Fibroblast of skin of left quadriceps (primary cell): ENCODE data around the gene MMP14.

Experiments
- DNase-seq, 2 experiments: peaks; one replicate each; pipeline ENCODE4 v3.0.0-alpha.2; 2013; ENCODE audit warnings: low read depth in 2 of 2

MMP14 gene

GRCh38 chr14:22884076-22884737, 47.8 kb downstream of the MMP14 start:
- no peak for DNase-seq

- DNase-seq, result no peak
Measured at GRCh38 chr14:22884738-22885523, 48.5 kb downstream of the MMP14 start.

- DNase-seq, result no peak
Measured at GRCh38 chr14:22885975-22886374, 49.6 kb downstream of the MMP14 start.

GRCh38 chr14:22886500-22887259, 50.3 kb downstream of the MMP14 start:
- no peak for DNase-seq

- DNase-seq, result peak in 1 of 2 experiments; percentile 50
Measured at GRCh38 chr14:22887260-22887989, 51.0 kb downstream of the MMP14 start.

- DNase-seq, result no peak
Measured at GRCh38 chr14:22887990-22888378, 51.6 kb downstream of the MMP14 start.

- no peak for DNase-seq
Measured at GRCh38 chr14:22888662-22889061, 52.3 kb downstream of the MMP14 start.

GRCh38 chr14:22890416-22890815, 54.0 kb downstream of the MMP14 start:
- DNase-seq, result no peak

GRCh38 chr14:22892488-22892887, 56.1 kb downstream of the MMP14 start:
- no peak for DNase-seq

- DNase-seq, result no peak
Measured at GRCh38 chr14:22893706-22894105, 57.3 kb downstream of the MMP14 start.

GRCh38 chr14:22895402-22895801, 59.0 kb downstream of the MMP14 start:
- no peak for DNase-seq

- no peak for DNase-seq
Measured at GRCh38 chr14:22896356-22896755, 60.0 kb downstream of the MMP14 start.

GRCh38 chr14:22896760-22897159, 60.4 kb downstream of the MMP14 start:
- no peak for DNase-seq

- DNase-seq, result no peak
Measured at GRCh38 chr14:22897357-22897756, 61.0 kb downstream of the MMP14 start.
